ENCODE measurements around the gene TMEM255B. TPM values are rescaled to one million over a fixed set of nuclear protein-coding genes. Genes with fewer than 3 reads are reported as not detected.

TMEM255B gene
- total and polyA plus RNA-seq, 2 donors (not counting 3 experiments of a cell fraction or from before 2014, with no cell fraction given), result 105 to 121 TPM

DNA sequence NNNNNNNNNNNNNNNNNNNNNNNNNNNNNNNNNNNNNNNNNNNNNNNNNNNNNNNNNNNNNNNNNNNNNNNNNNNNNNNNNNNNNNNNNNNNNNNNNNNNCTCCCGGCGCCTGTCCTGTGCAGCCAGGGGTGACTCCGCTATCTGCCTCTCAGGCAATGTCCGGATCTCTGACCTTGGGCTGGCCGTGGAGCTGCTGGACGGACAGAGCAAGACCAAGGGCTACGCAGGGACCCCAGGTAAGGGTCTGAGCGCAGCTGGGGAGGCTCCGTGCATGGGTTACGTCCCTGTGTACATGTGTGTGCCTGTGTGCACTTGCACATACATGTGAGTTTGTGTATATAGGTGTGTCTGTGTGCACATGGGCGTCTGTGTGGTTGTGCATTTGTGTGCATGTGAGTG lies 36.1 kb upstream of the TMEM255B start:
- intact Hi-C loops (cut with micrococcal nuclease) (no loop called here), dilution Hi-C loops (cut with MboI; ENCODE audit: extremely low pct_ligation_motif_present, low sequenced_read_pairs) (no loop called here)
- ChIA-PET POLR2A (no interaction called here), CTCF (interaction anchor here (1.0 kb wide), 1 partner anchor 224 kb away, joined by 4 read pairs; no protein-coding TSS in a partner anchor)
- Histone ChIP-seq H4K20me1 (replicated peaks; ENCODE audit: control insufficient read depth, extremely low read depth, insufficient read depth, low read length) (no peaks in the 10 kb centered on the region), H3K9me3 (replicated peaks; ENCODE audit: control insufficient read depth, insufficient read depth, low read length) (no peaks in the 10 kb centered on the region), H3K9ac (replicated peaks; ENCODE audit: extremely low read depth, insufficient read depth, low read length) (no peak overlapping the region), H3K4me2 (ENCODE audit: insufficient read depth, low read length) (no peak overlapping the region), H3K9me1 (replicated peaks; ENCODE audit: control insufficient read depth, extremely low read depth, insufficient read depth, low read length) (no peaks in the 10 kb centered on the region), H3K79me2 (ENCODE audit: control insufficient read depth, insufficient read depth, low read length) (no peaks in the 10 kb centered on the region), H2AFZ (ENCODE audit: low read depth, low read length) (no peak overlapping the region), H3K27ac (ENCODE audit: insufficient read depth, low read depth, low read length) (no peak overlapping the region), H3K4me3 (replicated peaks in 1 of 3; ENCODE audit: insufficient read depth in 1 of 3, low read depth in 1 of 3, low read length in 3 of 3) (no peak overlapping the region), H3K36me3 (ENCODE audit: control insufficient read depth in 2 of 2, extremely low read depth in 1 of 2, insufficient read depth in 2 of 2, low read length in 2 of 2) (no peaks in the 10 kb centered on the region), H3K4me1 (ENCODE audit: control insufficient read depth, extremely low read depth, insufficient read depth, low read length) (no peaks in the 10 kb centered on the region), H3K27me3 (ENCODE audit: control insufficient read depth in 2 of 2, insufficient read depth in 2 of 2, low read length in 2 of 2) (no peaks in the 10 kb centered on the region)
- BruUV-seq (replicated peaks), result no TSS peak
- FAIRE-seq (no peak), DNase-seq (ENCODE audit: low read depth, low spot score) (no peak)
- no peak for TF ChIP-seq EZH2 (IDR thresholded peaks at IDR 0.05; ENCODE audit: borderline replicate concordance, low read depth, low read length, severe bottlenecking)
- TF ChIP-seq, protein P1, sequence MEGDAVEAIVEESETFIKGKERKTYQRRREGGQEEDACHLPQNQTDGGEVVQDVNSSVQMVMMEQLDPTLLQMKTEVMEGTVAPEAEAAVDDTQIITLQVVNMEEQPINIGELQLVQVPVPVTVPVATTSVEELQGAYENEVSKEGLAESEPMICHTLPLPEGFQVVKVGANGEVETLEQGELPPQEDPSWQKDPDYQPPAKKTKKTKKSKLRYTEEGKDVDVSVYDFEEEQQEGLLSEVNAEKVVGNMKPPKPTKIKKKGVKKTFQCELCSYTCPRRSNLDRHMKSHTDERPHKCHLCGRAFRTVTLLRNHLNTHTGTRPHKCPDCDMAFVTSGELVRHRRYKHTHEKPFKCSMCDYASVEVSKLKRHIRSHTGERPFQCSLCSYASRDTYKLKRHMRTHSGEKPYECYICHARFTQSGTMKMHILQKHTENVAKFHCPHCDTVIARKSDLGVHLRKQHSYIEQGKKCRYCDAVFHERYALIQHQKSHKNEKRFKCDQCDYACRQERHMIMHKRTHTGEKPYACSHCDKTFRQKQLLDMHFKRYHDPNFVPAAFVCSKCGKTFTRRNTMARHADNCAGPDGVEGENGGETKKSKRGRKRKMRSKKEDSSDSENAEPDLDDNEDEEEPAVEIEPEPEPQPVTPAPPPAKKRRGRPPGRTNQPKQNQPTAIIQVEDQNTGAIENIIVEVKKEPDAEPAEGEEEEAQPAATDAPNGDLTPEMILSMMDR (IDR thresholded peaks at IDR 0.05; ENCODE audit: extremely low read depth in 1 of 2, insufficient read depth in 1 of 2, low read depth in 1 of 2, low read length in 2 of 2), result no peak
- no peak for TF ChIP-seq JUN (IDR thresholded peaks at IDR 0.05; ENCODE audit: borderline replicate concordance, insufficient read depth, insufficient read length, low read depth)
- no peak for TF ChIP-seq POLR2A (IDR thresholded peaks at IDR 0.05; ENCODE audit: low read depth, low read length)
- TF ChIP-seq GATA2 (IDR thresholded peaks at IDR 0.05; ENCODE audit: insufficient read depth, insufficient read length, low read depth, low read length), result no peak
- TF ChIP-seq MYC (IDR thresholded peaks at IDR 0.05; ENCODE audit: low read depth, low read length), result no peak
